ENCODE results near the gene GABRG3.
"Not testable (repeated sequence)": the region's sequence is repeated elsewhere in the genome, so short reads cannot be mapped to it uniquely, and the experiment has no call there.

The GABRG3 gene

GRCh38 chr15:27179789-27180188 is 208.8 kb downstream of the GABRG3 start:
- H3K4me3 ChIP-seq (ENCODE audit: control insufficient read depth, low read depth, low read length) = no peak overlapping the region
- TF ChIP-seq CTCF (IDR thresholded peaks at IDR 0.05; ENCODE audit: control insufficient read depth, insufficient read depth, low read depth, low read length, missing control alignments) = no peak
- no peak for DNase-seq (ENCODE audit: low read depth)

- TF ChIP-seq CTCF (IDR thresholded peaks at IDR 0.05; ENCODE audit: control insufficient read depth, insufficient read depth, low read depth, low read length, missing control alignments) = no peak
- no peak for DNase-seq (ENCODE audit: low read depth)
These were observed 211.7 kb downstream of the GABRG3 start for GRCh38 chr15:27182561-27183110.

GRCh38 chr15:27183201-27183600 is 212.2 kb downstream of the GABRG3 start:
- no peak for TF ChIP-seq CTCF (IDR thresholded peaks at IDR 0.05; ENCODE audit: control insufficient read depth, insufficient read depth, low read depth, low read length, missing control alignments)
- no peak for DNase-seq (ENCODE audit: low read depth)
- H3K4me3 ChIP-seq (ENCODE audit: control insufficient read depth, low read depth, low read length) = no peak overlapping the region

More at GRCh38 chr15:27182561-27183110, 211.7 kb downstream of the GABRG3 start:
- H3K4me3 ChIP-seq (ENCODE audit: control insufficient read depth, low read depth, low read length) = no peak overlapping the region

GRCh38 chr15:27191515-27191914 is 220.5 kb downstream of the GABRG3 start:
- H3K4me3 ChIP-seq (ENCODE audit: control insufficient read depth, low read depth, low read length); DNase-seq (ENCODE audit: low read depth): not testable (repeated sequence)

GRCh38 chr15:27196691-27197090 is 225.7 kb downstream of the GABRG3 start:
- no peak for DNase-seq (ENCODE audit: low read depth)
- no peak for TF ChIP-seq CTCF (IDR thresholded peaks at IDR 0.05; ENCODE audit: control insufficient read depth, insufficient read depth, low read depth, low read length, missing control alignments)
- H3K4me3 ChIP-seq (ENCODE audit: control insufficient read depth, low read depth, low read length) = no peak overlapping the region

- no peak for DNase-seq (ENCODE audit: low read depth)
- H3K4me3 ChIP-seq (ENCODE audit: control insufficient read depth, low read depth, low read length) = no peak overlapping the region
- no peak for TF ChIP-seq CTCF (IDR thresholded peaks at IDR 0.05; ENCODE audit: control insufficient read depth, insufficient read depth, low read depth, low read length, missing control alignments)
These were observed 230.4 kb downstream of the GABRG3 start for GRCh38 chr15:27201425-27201824.

GRCh38 chr15:27210176-27210575 is 239.2 kb downstream of the GABRG3 start:
- no peak overlapping the region for H3K4me3 ChIP-seq (ENCODE audit: control insufficient read depth, low read depth, low read length)
- no peak for TF ChIP-seq CTCF (IDR thresholded peaks at IDR 0.05; ENCODE audit: control insufficient read depth, insufficient read depth, low read depth, low read length, missing control alignments)
- no peak for DNase-seq (ENCODE audit: low read depth)
